Measurements from ENCODE around the gene GBP3. TPM values are rescaled to one million over a fixed set of nuclear protein-coding genes. Genes with fewer than 3 reads are reported as not detected.

Gene GBP3
- total and polyA plus RNA-seq, 9 of the 15 experiments (the other 6 are each of a cell fraction or from before 2014, with no cell fraction given), result 0.07 to 0.14 (median 0.11) TPM; not detected in 4

- TF ChIP-seq TCF15 (CRISPR knock-in tag; IDR thresholded peaks at IDR 0.05), result no peak
- no peak for TF ChIP-seq E2F3 (CRISPR knock-in tag; IDR thresholded peaks at IDR 0.05)
- no peak for TF ChIP-seq ZBTB17 (CRISPR knock-in tag; IDR thresholded peaks at IDR 0.05)
- no peak for TF ChIP-seq ASH1L (IDR thresholded peaks at IDR 0.05; ENCODE audit: borderline replicate concordance, low read depth, partially characterized antibody)
- TF ChIP-seq SP1 (CRISPR knock-in tag; IDR thresholded peaks at IDR 0.05), result no peak
- no peak for TF ChIP-seq DEAF1 (CRISPR knock-in tag; IDR thresholded peaks at IDR 0.05)
- no peak for TF ChIP-seq TSC22D4 (tag; IDR thresholded peaks at IDR 0.05)
- no peak for TF ChIP-seq ZNF354B (CRISPR knock-in tag; IDR thresholded peaks at IDR 0.05)
- no peak for TF ChIP-seq HINFP (tag; conservative IDR thresholded peaks at IDR 0.05; ENCODE audit: low read depth)
- TF ChIP-seq MED1 (CRISPR knock-in tag; IDR thresholded peaks at IDR 0.05; ENCODE audit: borderline replicate concordance), result no peak
- no peak for TF ChIP-seq C11orf30 (IDR thresholded peaks at IDR 0.05; ENCODE audit: low read depth)
- no peak for TF ChIP-seq EWSR1 (IDR thresholded peaks at IDR 0.05; ENCODE audit: borderline replicate concordance, low read depth, partially characterized antibody)
- no peak for TF ChIP-seq ZNF518B (CRISPR knock-in tag; IDR thresholded peaks at IDR 0.05)
- no peak for TF ChIP-seq HEY1 (CRISPR knock-in tag; IDR thresholded peaks at IDR 0.05; ENCODE audit: borderline replicate concordance)
- TF ChIP-seq TRIM28 (IDR thresholded peaks at IDR 0.05), result no peak
These were observed 45.6 kb upstream of the GBP3 start (continued) for GRCh38 chr1:89068291-89068690.
